Thyroid gland (tissue), 4 donors: ENCODE data around the gene UCHL1. TPM values are rescaled to one million over a fixed set of nuclear protein-coding genes. Genes with fewer than 3 reads are reported as not detected.

Experiments
- DNase-seq, 2 donors: peaks; one replicate each; pipeline ENCODE4 v3.0.0-alpha.2; 2019
- H3K27ac ChIP-seq, 3 donors: fragments of 200-600 bp; sonication (generic); 1 replicate in 2 of 3; 2 replicates in 1 of 3; pipeline ENCODE4 v1.5.1; 2016 to 2019; ENCODE audit warnings: mild to moderate bottlenecking in 1 of 3, moderate library complexity in 1 of 3
- H3K27me3 ChIP-seq: fragments of 200-600 bp; sonication (generic); one replicate; pipeline ENCODE4 v1.5.1; 2019
- H3K36me3 ChIP-seq, 2 donors: fragments of 200-600 bp; sonication (generic); one replicate each; pipeline ENCODE4 v1.5.1; 2016 to 2019
- H3K4me1 ChIP-seq, 2 donors: fragments of 200-600 bp; sonication (generic); one replicate each; pipeline ENCODE4 v1.5.1; 2017 to 2019
- H3K4me3 ChIP-seq, 3 donors: fragments of 200-600 bp; sonication (generic); replicated peaks in 1 of 3; 1 replicate in 2 of 3; 2 replicates in 1 of 3; pipeline ENCODE4 v1.5.1; 2016; ENCODE audit warnings: mild to moderate bottlenecking in 1 of 3
- H3K9me3 ChIP-seq: fragments of 200-600 bp; sonication (generic); one replicate; pipeline ENCODE4 v1.5.1; 2017
- POLR2A ChIP-seq, 2 donors: fragments of 450-650 bp; IDR thresholded peaks; one replicate each; pipeline ENCODE4 v1.6.1; 2017; ENCODE audit warnings: antibody characterized with exemption in 2 of 2, mild to moderate bottlenecking in 2 of 2, moderate library complexity in 1 of 2
- WGBS, 2 donors: methylation state at CpG; one replicate each; pipeline ENCODE4 v1.1.5; 2017; 5-methylcytosine and 5-hydroxymethylcytosine counted together
- intact Hi-C: fragments of 100-400 bp; cut with DNase I; formaldehyde crosslinking; loops from one replicate; pipeline ENCODE4 v1.15.1; 2023
- total RNA-seq, 4 donors: library from RNA; depleted of rRNA; stranded (reverse); fragments of >200 nt; gene quantifications; one replicate each; pipeline ENCODE4 v1.2.3, GENCODE V29; 2016
- TF ChIP-seq, protein P1 (sequence below), 6 experiments: fragments of 200-600 bp in 3 of 6; fragments of 450-650 bp in 3 of 6; sonication (generic) in 3 of 6; IDR thresholded peaks; one replicate each; pipeline ENCODE4 v1.5.1; 2016 to 2019; ENCODE audit warnings: antibody characterized with exemption in 6 of 6, mild to moderate bottlenecking in 2 of 6, inconsistent platforms in 1 of 6, moderate library complexity in 1 of 6

The UCHL1 gene
- total RNA-seq, 4 donors from 2014 or later: 28.2 to 245 (median 116) TPM

DNA sequence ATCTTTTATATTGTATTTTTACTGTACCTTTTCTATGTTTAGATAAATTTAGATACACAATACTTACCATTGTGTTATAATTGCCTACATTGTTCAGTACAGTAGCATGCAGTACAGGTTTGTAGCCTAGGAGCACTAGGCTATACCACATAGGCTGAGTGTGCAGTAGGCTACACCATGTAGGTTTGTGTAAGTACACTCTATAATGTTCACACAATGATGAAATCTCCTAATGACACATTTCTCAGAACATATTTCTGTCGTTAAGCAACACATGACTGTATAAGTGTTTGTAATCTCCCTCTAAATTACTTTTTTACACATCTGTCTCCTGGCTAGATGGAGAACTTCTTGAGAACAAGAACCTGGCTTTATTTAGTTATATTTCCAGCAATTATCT is 40.3 kb downstream of the UCHL1 start:
- Histone ChIP-seq H3K4me3 (no peak overlapping the region), H3K36me3 (no peaks in the 10 kb centered on the region), H3K4me1 (peaks cover 0 to 8% of the 10 kb centered on the region in 2 donors), H3K27me3 (no peaks in the 10 kb centered on the region), H3K27ac (no peak overlapping the region), H3K9me3 (no peaks in the 10 kb centered on the region)
- DNase-seq: no peak
- intact Hi-C loops: no loop called here
- WGBS, 2 donors: 89 to 91% methylated on average over 1 of the region's 1 CpG
- TF ChIP-seq, protein P1, sequence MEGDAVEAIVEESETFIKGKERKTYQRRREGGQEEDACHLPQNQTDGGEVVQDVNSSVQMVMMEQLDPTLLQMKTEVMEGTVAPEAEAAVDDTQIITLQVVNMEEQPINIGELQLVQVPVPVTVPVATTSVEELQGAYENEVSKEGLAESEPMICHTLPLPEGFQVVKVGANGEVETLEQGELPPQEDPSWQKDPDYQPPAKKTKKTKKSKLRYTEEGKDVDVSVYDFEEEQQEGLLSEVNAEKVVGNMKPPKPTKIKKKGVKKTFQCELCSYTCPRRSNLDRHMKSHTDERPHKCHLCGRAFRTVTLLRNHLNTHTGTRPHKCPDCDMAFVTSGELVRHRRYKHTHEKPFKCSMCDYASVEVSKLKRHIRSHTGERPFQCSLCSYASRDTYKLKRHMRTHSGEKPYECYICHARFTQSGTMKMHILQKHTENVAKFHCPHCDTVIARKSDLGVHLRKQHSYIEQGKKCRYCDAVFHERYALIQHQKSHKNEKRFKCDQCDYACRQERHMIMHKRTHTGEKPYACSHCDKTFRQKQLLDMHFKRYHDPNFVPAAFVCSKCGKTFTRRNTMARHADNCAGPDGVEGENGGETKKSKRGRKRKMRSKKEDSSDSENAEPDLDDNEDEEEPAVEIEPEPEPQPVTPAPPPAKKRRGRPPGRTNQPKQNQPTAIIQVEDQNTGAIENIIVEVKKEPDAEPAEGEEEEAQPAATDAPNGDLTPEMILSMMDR (IDR thresholded peaks at IDR 0.05): no peak
- TF ChIP-seq POLR2A (IDR thresholded peaks at IDR 0.05): no peak

DNA sequence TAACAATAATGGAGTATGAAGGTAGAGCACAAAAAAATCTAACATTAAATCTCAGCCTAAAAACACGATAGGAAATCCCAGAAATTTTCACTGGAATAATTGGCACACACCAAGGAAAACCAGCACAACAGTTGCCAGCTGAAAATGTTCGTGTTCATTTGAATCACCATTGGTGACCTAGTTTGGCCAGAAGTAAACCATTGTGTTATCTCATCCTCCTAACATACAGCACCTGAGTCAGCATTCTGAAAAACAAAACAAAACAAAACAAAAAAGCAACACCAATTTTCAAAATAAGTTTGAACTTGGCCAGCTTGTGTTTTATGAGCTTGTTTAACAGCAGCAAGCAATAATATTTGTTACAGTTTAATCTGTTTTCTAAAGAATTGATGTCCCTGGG is 41.1 kb downstream of the UCHL1 start:
- Histone ChIP-seq H3K27me3 (no peaks in the 10 kb centered on the region), H3K4me3 (no peak overlapping the region)

DNA sequence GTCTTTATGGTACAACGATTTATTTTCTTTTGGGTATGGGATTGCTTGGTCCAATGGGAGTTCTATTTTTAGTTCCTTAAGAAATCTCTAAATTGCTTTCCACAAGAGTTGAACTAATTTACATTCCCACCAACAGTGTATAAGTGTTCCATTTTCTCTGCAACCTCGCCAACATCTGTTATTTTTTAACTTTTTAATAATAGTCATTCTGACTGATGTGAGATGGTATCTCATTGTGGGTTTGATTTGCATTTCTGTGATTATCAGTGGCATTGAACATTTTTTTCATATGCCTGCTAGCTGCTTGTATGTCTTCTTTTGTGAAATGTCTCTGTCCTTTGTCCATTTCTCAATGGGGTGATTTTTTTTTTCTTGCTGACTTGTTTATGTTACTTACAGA is 42.8 kb downstream of the UCHL1 start:
- intact Hi-C loops: no loop called here
- Histone ChIP-seq H3K4me3 (no peak overlapping the region), H3K27me3 (no peaks in the 10 kb centered on the region), H3K27ac (no peak overlapping the region), H3K4me1 (peaks cover 15 to 22% of the 10 kb centered on the region in 2 donors), H3K36me3 (no peaks in the 10 kb centered on the region), H3K9me3 (no peaks in the 10 kb centered on the region)
- TF ChIP-seq, protein P1 (IDR thresholded peaks at IDR 0.05): no peak
- TF ChIP-seq POLR2A (IDR thresholded peaks at IDR 0.05): no peak
- 82 to 88% methylated on average over 2 of the region's 2 CpGs for WGBS, 2 donors
- DNase-seq: no peak

More for the DNA sequence above, 41.1 kb downstream of the UCHL1 start:
- 24 to 61% methylated on average over 2 of the region's 2 CpGs for WGBS, 2 donors
- Histone ChIP-seq H3K36me3 (no peaks in the 10 kb centered on the region), H3K27ac (no peak overlapping the region), H3K4me1 (peaks cover 2 to 8% of the 10 kb centered on the region in 2 donors), H3K9me3 (no peaks in the 10 kb centered on the region)
- no peak for DNase-seq
- no peak for TF ChIP-seq POLR2A (IDR thresholded peaks at IDR 0.05)
- TF ChIP-seq, protein P1 (IDR thresholded peaks at IDR 0.05): no peak
- intact Hi-C loops: no loop called here

DNA sequence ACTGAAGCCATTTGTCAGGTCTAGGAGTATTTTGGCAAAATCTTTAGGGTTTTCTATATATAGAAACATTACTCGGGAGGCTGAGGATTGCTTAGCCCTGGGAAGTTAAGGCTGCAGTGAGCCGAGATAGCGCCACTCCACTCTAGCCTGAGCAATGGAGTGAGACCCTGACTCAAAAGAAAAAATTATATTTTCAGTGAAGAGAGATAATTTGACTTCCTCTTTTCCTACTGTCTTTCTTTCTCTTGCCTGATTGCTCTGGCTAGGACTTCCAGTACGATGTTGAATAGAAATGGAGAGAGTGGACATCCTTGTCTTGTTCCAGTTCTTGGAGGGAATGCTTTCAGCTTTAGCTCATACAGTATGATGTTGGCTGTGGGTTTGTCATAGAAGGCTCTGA is 44.4 kb downstream of the UCHL1 start:
- 87% methylated on average over 4 of the region's 4 CpGs for WGBS, 2 donors
- no peak for DNase-seq
- no peak overlapping the region for H3K4me3 ChIP-seq
- H3K4me1 ChIP-seq: peaks cover 22 to 38% of the 10 kb centered on the region in 2 donors
- intact Hi-C loops: no loop called here
- H3K9me3 ChIP-seq: no peaks in the 10 kb centered on the region
- TF ChIP-seq, protein P1 (IDR thresholded peaks at IDR 0.05): no peak
- no peak for TF ChIP-seq POLR2A (IDR thresholded peaks at IDR 0.05)
- no peak overlapping the region for H3K27ac ChIP-seq
- H3K27me3 ChIP-seq: no peaks in the 10 kb centered on the region
- H3K36me3 ChIP-seq: no peaks in the 10 kb centered on the region

DNA sequence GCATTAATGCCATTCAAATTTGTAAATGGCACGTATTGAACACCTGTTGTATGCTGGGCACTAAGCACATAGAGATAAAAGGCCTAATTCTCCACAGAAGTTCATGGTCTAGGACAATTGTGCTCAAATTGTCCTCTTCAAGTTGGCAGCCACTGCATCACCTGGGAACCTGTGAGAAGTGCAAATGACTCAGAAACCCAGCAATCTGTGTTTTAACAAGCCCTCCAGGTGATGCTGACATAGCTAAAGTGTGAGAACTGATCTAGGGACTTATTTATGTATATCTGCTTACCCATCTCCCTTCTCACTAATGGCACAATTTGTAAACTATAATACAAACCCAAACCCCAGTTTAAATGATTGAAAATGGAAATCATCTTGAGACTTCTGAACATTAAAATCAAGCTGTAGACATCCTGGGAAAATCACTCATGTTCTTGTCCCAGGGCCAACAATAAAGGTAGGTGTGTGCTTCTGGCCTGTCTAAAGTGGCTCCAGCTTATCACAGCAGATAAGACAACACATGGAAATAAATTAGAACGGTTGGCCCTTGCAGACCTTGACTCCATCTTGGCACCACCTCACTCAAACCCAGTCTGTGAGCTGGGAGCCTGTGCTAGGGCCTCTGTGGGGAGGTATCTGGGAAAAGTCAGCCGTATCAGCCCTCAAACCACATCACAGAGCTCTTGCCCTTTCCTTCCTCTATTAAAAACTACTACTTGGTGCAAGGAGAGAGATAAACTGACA is 46.8 kb downstream of the UCHL1 start:
- peak overlapping the region; percentile 70 to 90 (median 77) for H3K27ac ChIP-seq
- H3K9me3 ChIP-seq: no peaks in the 10 kb centered on the region
- no peak overlapping the region for H3K4me3 ChIP-seq
- TF ChIP-seq, protein P1 (IDR thresholded peaks at IDR 0.05): no peak
- TF ChIP-seq POLR2A (IDR thresholded peaks at IDR 0.05): no peak
- WGBS, 2 donors: 48 to 59% methylated on average over 3 of the region's 3 CpGs
- intact Hi-C loops: no loop called here
- peaks cover 22 to 31% of the 10 kb centered on the region in 2 donors for H3K4me1 ChIP-seq
- peak in 1 of 2 donors; percentile 21 for DNase-seq
- H3K36me3 ChIP-seq: no peaks in the 10 kb centered on the region
- no peaks in the 10 kb centered on the region for H3K27me3 ChIP-seq
